Upper lobe of right lung (tissue), 1 donor: ENCODE measurements around the gene EYS. TPM values are rescaled to one million over a fixed set of nuclear protein-coding genes. Genes with fewer than 3 reads are reported as not detected.

Experiments used
- ATAC-seq: fragments of 200-7000 bp; cut with Tn5 transposase; one replicate; pipeline ENCODE4 v1.9.1; 2020; ENCODE audit warnings: mild to moderate bottlenecking, moderate library complexity
- DNase-seq: peaks from one replicate; pipeline ENCODE4 v3.0.0-alpha.2; 2020
- H3K27ac ChIP-seq: fragments of 200-600 bp; one replicate; pipeline ENCODE4 v1.8.0; 2022
- H3K27me3 ChIP-seq: fragments of 200-600 bp; one replicate; pipeline ENCODE4 v1.8.0; 2022; ENCODE audit warnings: mild to moderate bottlenecking
- H3K36me3 ChIP-seq: fragments of 200-600 bp; one replicate; pipeline ENCODE4 v1.8.0; 2022
- H3K4me1 ChIP-seq: fragments of 200-600 bp; one replicate; pipeline ENCODE4 v1.8.0; 2022
- H3K4me3 ChIP-seq: fragments of 200-600 bp; one replicate; pipeline ENCODE4 v1.8.0; 2022; ENCODE audit warnings: mild to moderate bottlenecking
- H3K9me3 ChIP-seq: fragments of 200-600 bp; one replicate; pipeline ENCODE4 v1.8.0; 2022
- intact Hi-C: fragments of 100-400 bp; cut with DNase I; formaldehyde crosslinking; loops from one replicate; pipeline ENCODE4 v1.11.0; 2022
- total RNA-seq: library from RNA; stranded (reverse); fragmentation: NEBNext Ultra II Directional; extraction: Animal tissue kit (Norgen Biotek cat#: 25700); gene quantifications from one replicate; pipeline ENCODE4 v1.2.1, GENCODE V29; 2021
- TF ChIP-seq, protein P1 (sequence below): fragments of 200-600 bp; IDR thresholded peaks from one replicate; pipeline ENCODE4 v1.8.0; 2022; ENCODE audit warnings: antibody characterized with exemption
- donor health status: DM: no; HTN: yes; CAD: no; lungs with severe emphysema.

Gene EYS
- total RNA-seq, 1 donor from 2014 or later, result not detected

GRCh38 chr6:65221153-65221552, 485.9 kb downstream of the EYS start:
- no peaks in the 10 kb centered on the region for H3K36me3 ChIP-seq
- H3K4me3 ChIP-seq, result no peak overlapping the region
- no peak overlapping the region for H3K27ac ChIP-seq
- intact Hi-C loops, result no loop called here
- no peak for DNase-seq
- no peaks in the 10 kb centered on the region for H3K9me3 ChIP-seq
- no peak for ATAC-seq
- H3K27me3 ChIP-seq, result no peaks in the 10 kb centered on the region
- no peaks in the 10 kb centered on the region for H3K4me1 ChIP-seq
- TF ChIP-seq, protein P1, sequence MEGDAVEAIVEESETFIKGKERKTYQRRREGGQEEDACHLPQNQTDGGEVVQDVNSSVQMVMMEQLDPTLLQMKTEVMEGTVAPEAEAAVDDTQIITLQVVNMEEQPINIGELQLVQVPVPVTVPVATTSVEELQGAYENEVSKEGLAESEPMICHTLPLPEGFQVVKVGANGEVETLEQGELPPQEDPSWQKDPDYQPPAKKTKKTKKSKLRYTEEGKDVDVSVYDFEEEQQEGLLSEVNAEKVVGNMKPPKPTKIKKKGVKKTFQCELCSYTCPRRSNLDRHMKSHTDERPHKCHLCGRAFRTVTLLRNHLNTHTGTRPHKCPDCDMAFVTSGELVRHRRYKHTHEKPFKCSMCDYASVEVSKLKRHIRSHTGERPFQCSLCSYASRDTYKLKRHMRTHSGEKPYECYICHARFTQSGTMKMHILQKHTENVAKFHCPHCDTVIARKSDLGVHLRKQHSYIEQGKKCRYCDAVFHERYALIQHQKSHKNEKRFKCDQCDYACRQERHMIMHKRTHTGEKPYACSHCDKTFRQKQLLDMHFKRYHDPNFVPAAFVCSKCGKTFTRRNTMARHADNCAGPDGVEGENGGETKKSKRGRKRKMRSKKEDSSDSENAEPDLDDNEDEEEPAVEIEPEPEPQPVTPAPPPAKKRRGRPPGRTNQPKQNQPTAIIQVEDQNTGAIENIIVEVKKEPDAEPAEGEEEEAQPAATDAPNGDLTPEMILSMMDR, result no peak

DNA sequence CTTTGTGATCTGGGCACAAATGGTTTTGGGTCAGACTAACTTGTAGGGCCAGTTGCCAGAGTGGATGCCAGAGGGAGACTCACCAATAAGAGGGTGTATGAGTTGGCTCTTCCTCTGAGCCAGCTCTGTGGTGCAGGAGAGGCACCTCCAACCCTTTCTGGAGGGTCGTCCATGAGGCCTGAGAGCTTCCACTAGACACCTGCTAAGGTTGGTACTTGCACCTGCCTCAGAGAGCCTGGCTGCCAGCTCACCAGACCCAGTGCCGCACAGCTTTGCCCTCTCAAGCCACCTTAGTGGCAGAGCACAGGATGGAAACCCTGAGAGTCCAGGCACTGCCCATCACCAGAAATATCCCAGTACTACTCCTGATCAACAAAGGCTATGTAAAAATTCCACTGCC, 504.3 kb downstream of the EYS start:
- ATAC-seq (peak; percentile 20), DNase-seq (no peak)
- Histone ChIP-seq H3K4me3 (no peak overlapping the region), H3K4me1 (no peaks in the 10 kb centered on the region), H3K27me3 (no peaks in the 10 kb centered on the region), H3K9me3 (no peaks in the 10 kb centered on the region), H3K27ac (no peak overlapping the region), H3K36me3 (no peaks in the 10 kb centered on the region)
- TF ChIP-seq, protein P1, result no peak
- intact Hi-C loops, result no loop called here

DNA sequence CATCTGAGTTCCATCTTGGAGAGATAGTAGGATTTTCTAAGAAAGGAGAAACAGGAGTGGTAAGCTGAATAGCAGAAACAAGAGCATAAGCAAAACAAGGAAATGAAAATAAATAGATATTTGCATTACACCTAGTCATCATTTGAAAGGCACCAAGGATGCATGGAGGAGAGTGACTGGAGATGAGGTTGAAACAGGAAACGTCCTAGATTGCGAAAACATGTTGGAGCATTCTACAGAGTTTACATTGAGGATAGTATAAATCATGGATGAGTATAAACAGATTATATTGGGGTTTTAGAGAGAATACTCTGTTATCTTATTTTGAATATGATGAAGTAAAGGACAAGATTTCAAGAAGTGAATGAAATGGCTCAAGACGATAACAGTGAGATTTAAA, 507.3 kb downstream of the EYS start:
- ATAC-seq (no peak), DNase-seq (no peak)
- no peaks in the 10 kb centered on the region for H3K36me3 ChIP-seq
- intact Hi-C loops, result no loop called here
- H3K4me3 ChIP-seq, result no peak overlapping the region
- no peaks in the 10 kb centered on the region for H3K9me3 ChIP-seq
- H3K27ac ChIP-seq, result no peak overlapping the region
- H3K4me1 ChIP-seq, result no peaks in the 10 kb centered on the region
- TF ChIP-seq, protein P1, result no peak
- H3K27me3 ChIP-seq, result no peaks in the 10 kb centered on the region

DNA sequence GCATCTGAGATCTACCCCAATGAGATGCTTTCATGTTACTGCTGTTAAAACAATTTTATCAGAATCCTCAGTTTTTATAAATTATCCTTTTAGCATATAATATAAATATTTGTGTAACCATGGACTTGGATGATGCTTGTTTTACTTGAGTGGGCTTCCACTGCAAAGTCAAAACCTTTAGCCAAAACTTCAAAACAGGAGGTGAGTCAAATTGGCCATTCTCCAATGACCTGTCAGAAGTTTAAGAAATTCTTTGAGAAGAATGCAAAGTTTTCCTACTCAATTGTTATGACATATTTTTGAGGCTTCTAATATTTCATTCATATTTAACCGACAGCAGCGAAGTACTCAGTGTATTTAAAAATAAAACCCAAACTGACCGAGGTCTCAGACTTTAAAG, 507.9 kb downstream of the EYS start:
- Histone ChIP-seq H3K9me3 (no peaks in the 10 kb centered on the region), H3K4me3 (no peak overlapping the region), H3K27ac (no peak overlapping the region), H3K36me3 (no peaks in the 10 kb centered on the region), H3K4me1 (no peaks in the 10 kb centered on the region), H3K27me3 (no peaks in the 10 kb centered on the region)
- intact Hi-C loops, result no loop called here
- no peak for DNase-seq
- TF ChIP-seq, protein P1, result no peak
- no peak for ATAC-seq

DNA sequence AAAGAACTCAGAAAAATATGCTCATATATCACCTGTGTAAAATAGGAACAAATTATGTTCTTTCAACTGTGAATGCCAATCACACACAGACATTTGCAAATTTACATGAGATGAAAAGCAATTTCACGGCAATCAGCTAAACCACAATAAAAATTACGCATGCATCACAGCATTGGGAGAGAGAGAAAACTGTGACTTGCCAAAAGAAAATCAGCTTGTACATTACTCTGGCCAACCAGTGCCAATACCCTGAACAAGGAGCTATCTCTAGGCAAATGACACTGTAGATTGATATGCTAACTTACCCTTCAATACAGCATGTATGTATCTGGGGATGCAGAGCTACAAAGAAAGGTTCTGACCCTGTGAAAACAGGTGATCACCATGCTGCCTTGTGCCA, 515.6 kb downstream of the EYS start:
- Histone ChIP-seq H3K4me1 (no peaks in the 10 kb centered on the region), H3K4me3 (no peak overlapping the region), H3K36me3 (no peaks in the 10 kb centered on the region), H3K9me3 (no peaks in the 10 kb centered on the region), H3K27me3 (no peaks in the 10 kb centered on the region), H3K27ac (no peak overlapping the region)
- ATAC-seq, result no peak
- DNase-seq, result no peak
- intact Hi-C loops, result no loop called here
- TF ChIP-seq, protein P1, result no peak

- H3K36me3 ChIP-seq, result no peaks in the 10 kb centered on the region
- H3K4me1 ChIP-seq, result no peaks in the 10 kb centered on the region
- TF ChIP-seq, protein P1, result no peak
Measured at GRCh38 chr6:65189236-65189881, 517.7 kb downstream of the EYS start.

More at GRCh38 chr6:65189236-65189881, 517.7 kb downstream of the EYS start:
- Histone ChIP-seq H3K4me3 (no peak overlapping the region), H3K27ac (no peak overlapping the region), H3K9me3 (no peaks in the 10 kb centered on the region), H3K27me3 (no peaks in the 10 kb centered on the region)
- intact Hi-C loops, result no loop called here
- ATAC-seq (no peak), DNase-seq (no peak)
